ENCODE results near the gene ZNF670. TPM values are rescaled to one million over a fixed set of nuclear protein-coding genes. Genes with fewer than 3 reads are reported as not detected.

The ZNF670 gene
- total and polyA plus RNA-seq, 2 donors (not counting 1 experiment from before 2014, with no cell fraction given), result 0.86 to 4.6 TPM

DNA sequence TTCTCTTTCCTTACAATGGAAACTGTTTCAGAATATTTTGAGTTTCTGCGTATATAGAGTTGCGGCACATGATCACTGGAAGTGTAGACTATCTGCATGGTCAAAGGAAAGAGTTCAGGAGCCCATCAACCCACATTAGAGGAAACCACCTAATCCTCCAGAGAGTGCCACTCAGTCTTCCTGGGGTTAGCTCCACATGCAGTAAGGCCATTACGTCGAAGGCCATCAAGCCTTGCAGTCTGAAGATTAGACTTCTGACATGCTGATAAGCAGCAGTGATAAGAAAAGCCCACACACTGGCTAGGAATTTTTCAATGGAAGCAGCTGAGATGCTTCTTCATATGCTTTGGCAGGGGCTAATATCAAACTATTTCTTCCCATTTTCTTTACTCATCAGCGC, 17.9 kb upstream of the ZNF670 start:
- peaks cover 12 to 40% (median 39%) of the 10 kb centered on the region in 3 donors for H3K9me3 ChIP-seq (ENCODE audit: control extremely low read depth in 1 of 3, control insufficient read depth in 2 of 3, insufficient read depth in 1 of 3, low read length in 2 of 3)
- no peaks in the 10 kb centered on the region for H3K27me3 ChIP-seq (replicated peaks in 1 of 4; ENCODE audit: control extremely low read depth in 1 of 4, control insufficient read depth in 3 of 4, insufficient read depth in 4 of 4, low read length in 3 of 4)
- WGBS (ENCODE audit: insufficient coverage), result 97% methylated on average over 3 of the region's 5 CpGs
- H3K36me3 ChIP-seq (replicated peaks in 1 of 2; ENCODE audit: control extremely low read depth in 1 of 2, control insufficient read depth in 1 of 2, extremely low read depth in 1 of 2, insufficient read depth in 2 of 2, low read length in 1 of 2), result peaks cover 13 to 28% of the 10 kb centered on the region in 2 experiments
- Mint-ChIP-seq H3K9me3 (ENCODE audit: insufficient read depth) (peaks cover 32% of the 10 kb centered on the region), H3K4me3 (no peak overlapping the region), H3K27me3 (no peaks in the 10 kb centered on the region), H3K4me1 (no peaks in the 10 kb centered on the region), H3K27ac (no peak overlapping the region)
- H3K4me2 ChIP-seq (replicated peaks; ENCODE audit: low read depth, low read length, poor library complexity, severe bottlenecking), result no peak overlapping the region
- ChIA-PET POLR2A (no interaction called here), CTCF (no interaction called here)
- H4K20me1 ChIP-seq (ENCODE audit: control insufficient read depth, insufficient read depth, low read length, poor library complexity, severe bottlenecking), result no peaks in the 10 kb centered on the region
- H3K27ac ChIP-seq (ENCODE audit: low read length in 2 of 2), result no peak overlapping the region
- intact Hi-C loops (cut with micrococcal nuclease), result no loop called here
- TF ChIP-seq, protein P1, sequence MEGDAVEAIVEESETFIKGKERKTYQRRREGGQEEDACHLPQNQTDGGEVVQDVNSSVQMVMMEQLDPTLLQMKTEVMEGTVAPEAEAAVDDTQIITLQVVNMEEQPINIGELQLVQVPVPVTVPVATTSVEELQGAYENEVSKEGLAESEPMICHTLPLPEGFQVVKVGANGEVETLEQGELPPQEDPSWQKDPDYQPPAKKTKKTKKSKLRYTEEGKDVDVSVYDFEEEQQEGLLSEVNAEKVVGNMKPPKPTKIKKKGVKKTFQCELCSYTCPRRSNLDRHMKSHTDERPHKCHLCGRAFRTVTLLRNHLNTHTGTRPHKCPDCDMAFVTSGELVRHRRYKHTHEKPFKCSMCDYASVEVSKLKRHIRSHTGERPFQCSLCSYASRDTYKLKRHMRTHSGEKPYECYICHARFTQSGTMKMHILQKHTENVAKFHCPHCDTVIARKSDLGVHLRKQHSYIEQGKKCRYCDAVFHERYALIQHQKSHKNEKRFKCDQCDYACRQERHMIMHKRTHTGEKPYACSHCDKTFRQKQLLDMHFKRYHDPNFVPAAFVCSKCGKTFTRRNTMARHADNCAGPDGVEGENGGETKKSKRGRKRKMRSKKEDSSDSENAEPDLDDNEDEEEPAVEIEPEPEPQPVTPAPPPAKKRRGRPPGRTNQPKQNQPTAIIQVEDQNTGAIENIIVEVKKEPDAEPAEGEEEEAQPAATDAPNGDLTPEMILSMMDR (IDR thresholded peaks at IDR 0.05), result no peak
- no peak for TF ChIP-seq EZH2 (IDR thresholded peaks at IDR 0.05; ENCODE audit: borderline replicate concordance, insufficient read depth, low read depth, low read length, poor library complexity, severe bottlenecking)
- no peaks in the 10 kb centered on the region for H3K79me2 ChIP-seq (ENCODE audit: control insufficient read depth, insufficient read depth, low read length)
- no peak for DNase-seq
- H3K4me3 ChIP-seq (ENCODE audit: control extremely low read depth in 1 of 5, extremely low read depth in 1 of 5, insufficient read depth in 1 of 5, low read depth in 2 of 5, low read length in 4 of 5), result no peak overlapping the region
- ATAC-seq (ENCODE audit: low read depth), result no peak
- no peak overlapping the region for H3K9ac ChIP-seq (ENCODE audit: low read length)
- H3K4me1 ChIP-seq (ENCODE audit: control insufficient read depth in 2 of 2, insufficient read depth in 2 of 2, low read length in 2 of 2), result no peaks in the 10 kb centered on the region
- no peak overlapping the region for H2AFZ ChIP-seq (ENCODE audit: insufficient read depth, low read depth, low read length, poor library complexity, severe bottlenecking)

DNA sequence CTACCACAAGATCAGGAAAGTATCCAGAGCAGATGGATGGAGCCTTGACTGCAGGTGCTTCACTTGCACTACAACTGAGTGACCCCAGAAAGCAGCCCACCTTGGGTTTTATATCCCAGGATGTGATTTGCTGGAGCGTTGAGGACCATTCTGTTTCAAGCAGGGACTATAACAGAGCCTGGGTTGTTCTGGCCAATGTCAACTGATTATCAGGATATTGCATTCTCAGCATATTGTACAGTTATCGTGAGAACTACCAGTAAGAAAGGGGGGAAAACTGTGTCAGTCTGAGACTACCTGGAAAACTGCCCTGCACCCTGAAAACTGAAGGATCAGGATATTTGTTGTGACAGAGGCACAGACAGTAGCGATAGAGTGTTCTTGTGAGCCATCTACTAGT, 17.5 kb upstream of the ZNF670 start:
- Histone ChIP-seq H3K79me2 (ENCODE audit: control insufficient read depth, insufficient read depth, low read length) (no peaks in the 10 kb centered on the region), H4K20me1 (ENCODE audit: control insufficient read depth, insufficient read depth, low read length, poor library complexity, severe bottlenecking) (no peaks in the 10 kb centered on the region), H3K9ac (ENCODE audit: low read length) (no peak overlapping the region), H3K36me3 (replicated peaks in 1 of 2; ENCODE audit: control extremely low read depth in 1 of 2, control insufficient read depth in 1 of 2, extremely low read depth in 1 of 2, insufficient read depth in 2 of 2, low read length in 1 of 2) (peaks cover 10 to 24% of the 10 kb centered on the region in 2 experiments), H3K9me3 (ENCODE audit: control extremely low read depth in 1 of 3, control insufficient read depth in 2 of 3, insufficient read depth in 1 of 3, low read length in 2 of 3) (peaks cover 9 to 40% (median 37%) of the 10 kb centered on the region in 3 donors), H3K4me1 (ENCODE audit: control insufficient read depth in 2 of 2, insufficient read depth in 2 of 2, low read length in 2 of 2) (no peaks in the 10 kb centered on the region), H3K27me3 (replicated peaks in 1 of 4; ENCODE audit: control extremely low read depth in 1 of 4, control insufficient read depth in 3 of 4, insufficient read depth in 4 of 4, low read length in 3 of 4) (no peaks in the 10 kb centered on the region), H3K27ac (ENCODE audit: low read length in 2 of 2) (no peak overlapping the region), H3K4me2 (replicated peaks; ENCODE audit: low read depth, low read length, poor library complexity, severe bottlenecking) (no peak overlapping the region), H3K4me3 (ENCODE audit: control extremely low read depth in 1 of 5, extremely low read depth in 1 of 5, insufficient read depth in 1 of 5, low read depth in 2 of 5, low read length in 4 of 5) (no peak overlapping the region), H2AFZ (ENCODE audit: insufficient read depth, low read depth, low read length, poor library complexity, severe bottlenecking) (no peak overlapping the region)
- ChIA-PET POLR2A (no interaction called here), CTCF (no interaction called here)
- Mint-ChIP-seq H3K9me3 (ENCODE audit: insufficient read depth) (peaks cover 32% of the 10 kb centered on the region), H3K4me3 (no peak overlapping the region), H3K4me1 (no peaks in the 10 kb centered on the region), H3K27me3 (no peaks in the 10 kb centered on the region), H3K27ac (no peak overlapping the region)
- DNase-seq (no peak), ATAC-seq (ENCODE audit: low read depth) (no peak)
- intact Hi-C loops (cut with micrococcal nuclease), result no loop called here
- 100% methylated on average over 3 of the region's 3 CpGs for WGBS (ENCODE audit: insufficient coverage)
- TF ChIP-seq, protein P1 (IDR thresholded peaks at IDR 0.05), result no peak
- no peak for TF ChIP-seq EZH2 (IDR thresholded peaks at IDR 0.05; ENCODE audit: borderline replicate concordance, insufficient read depth, low read depth, low read length, poor library complexity, severe bottlenecking)
